COLO829 (cell line): ENCODE measurements around the gene SFSWAP.

Experiments used
- DNase-seq: peaks from one replicate; pipeline ENCODE4 v3.0.0; 2012; ENCODE audit warnings: low spot score

SFSWAP gene

DNA sequence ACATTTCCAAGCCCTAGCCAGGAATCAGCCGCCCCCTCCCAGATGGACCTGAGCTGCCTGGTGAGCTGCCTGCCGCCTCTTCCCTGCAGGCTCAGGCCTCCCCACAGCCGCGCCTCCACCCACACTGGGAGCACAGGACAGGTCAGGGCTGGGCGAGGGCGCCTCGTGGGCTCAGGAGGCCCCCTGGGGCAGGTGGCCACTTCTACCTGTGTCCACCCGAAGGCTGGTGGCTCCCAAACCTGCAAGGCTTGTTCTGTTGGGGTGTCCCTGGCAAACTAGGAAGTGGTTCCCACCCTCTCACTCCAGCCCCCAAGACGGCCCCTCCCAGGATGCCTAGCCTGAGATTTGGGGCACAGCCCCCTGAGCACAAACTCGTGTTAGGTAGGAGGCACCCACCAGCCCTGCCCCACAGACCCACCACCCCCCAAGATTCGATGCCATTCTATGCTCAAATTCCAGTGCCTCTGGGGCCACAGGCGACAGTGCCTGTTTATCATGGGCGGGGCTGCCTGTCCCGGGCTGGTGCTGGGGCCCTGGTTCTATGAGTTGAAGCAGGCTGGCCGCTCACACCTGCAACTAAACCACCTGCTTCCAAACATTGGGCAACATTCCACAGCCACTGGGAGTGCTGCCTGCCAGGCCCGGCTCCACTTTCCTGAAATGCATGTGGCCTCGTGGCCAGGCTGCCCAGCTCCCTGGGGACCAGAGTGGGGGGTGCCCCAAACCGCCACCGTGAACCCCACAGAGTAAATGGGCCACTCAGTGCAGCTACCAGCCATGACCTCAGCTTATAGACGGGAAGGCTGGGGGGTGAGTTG is 124.1 kb downstream of the SFSWAP start:
- no peak for DNase-seq

GRCh38 chr12:131835616-131836171 is 124.8 kb downstream of the SFSWAP start:
- DNase-seq: no peak

GRCh38 chr12:131836193-131836592 is 125.3 kb downstream of the SFSWAP start:
- no peak for DNase-seq

DNA sequence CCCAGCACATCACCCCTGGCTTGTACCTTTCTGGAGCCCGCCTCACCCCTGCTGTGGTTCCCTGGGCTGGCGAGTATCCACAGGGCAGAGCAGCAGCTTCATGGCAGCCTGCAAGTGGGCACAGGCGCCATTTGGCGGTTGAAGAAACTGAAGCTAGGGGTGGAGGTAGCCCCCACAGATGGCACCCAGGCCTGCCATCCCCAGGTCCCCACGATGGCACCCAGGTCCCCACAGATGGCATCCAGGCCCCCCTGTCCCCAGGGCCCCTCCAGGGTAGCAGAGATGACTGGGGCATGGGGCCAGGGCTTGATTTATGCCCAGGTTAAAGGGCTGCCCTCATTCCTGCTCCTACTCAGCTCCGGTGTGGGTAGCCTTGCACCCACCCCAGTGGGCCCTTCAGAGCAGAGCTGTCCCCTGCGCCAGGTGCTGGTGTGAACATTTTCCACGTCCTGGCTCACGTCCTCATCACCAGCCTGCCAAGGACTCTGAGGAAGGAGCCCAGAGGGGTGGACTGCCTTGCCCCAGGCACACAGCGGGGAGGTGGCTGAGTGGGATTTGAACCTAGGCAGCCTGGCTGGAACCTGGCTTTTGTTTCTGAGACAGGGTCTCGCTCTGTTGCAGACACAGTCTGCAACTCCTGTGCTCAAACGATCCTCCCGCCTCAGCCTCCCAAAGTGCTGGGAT is 126.0 kb downstream of the SFSWAP start:
- no peak for DNase-seq

GRCh38 chr12:131840643-131841416 is 129.9 kb downstream of the SFSWAP start:
- DNase-seq: no peak

DNA sequence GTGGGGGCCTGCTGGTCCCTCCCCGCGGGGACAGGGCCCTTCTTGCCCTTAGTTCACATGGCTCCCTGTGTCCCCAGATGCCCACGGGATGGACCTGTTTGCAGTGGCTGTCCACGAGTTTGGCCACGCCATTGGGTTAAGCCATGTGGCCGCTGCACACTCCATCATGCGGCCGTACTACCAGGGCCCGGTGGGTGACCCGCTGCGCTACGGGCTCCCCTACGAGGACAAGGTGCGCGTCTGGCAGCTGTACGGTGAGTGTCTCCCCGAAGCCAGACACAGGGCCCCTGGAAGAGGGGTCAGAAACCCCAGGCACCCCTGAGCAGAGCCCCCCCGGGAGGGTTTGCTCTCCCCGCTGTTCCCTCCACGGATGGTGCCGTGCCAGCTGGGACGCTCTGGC is 130.7 kb downstream of the SFSWAP start:
- no peak for DNase-seq

GRCh38 chr12:131842169-131842568 is 131.3 kb downstream of the SFSWAP start:
- no peak for DNase-seq

GRCh38 chr12:131843527-131843926 is 132.6 kb downstream of the SFSWAP start:
- no peak for DNase-seq

DNA sequence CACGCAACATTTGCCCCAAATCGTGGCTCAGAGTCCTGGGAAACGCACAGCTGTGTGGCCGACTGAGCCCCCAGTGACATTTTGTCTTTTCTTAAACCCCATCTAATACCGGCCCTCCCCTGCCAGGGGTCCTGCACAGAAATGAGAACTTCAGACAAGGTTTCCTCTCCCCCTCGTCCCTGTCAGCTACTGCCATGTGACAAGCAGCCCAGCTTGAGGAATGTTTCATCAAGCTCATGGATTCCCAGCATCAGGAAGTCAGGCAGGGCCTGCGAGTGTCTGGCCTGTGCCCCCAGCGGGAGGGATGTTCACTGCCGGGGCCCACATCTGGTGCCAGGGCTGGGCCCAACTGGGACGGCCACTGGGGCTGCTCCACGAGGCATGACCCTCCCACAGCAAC is 133.2 kb downstream of the SFSWAP start:
- no peak for DNase-seq

DNA sequence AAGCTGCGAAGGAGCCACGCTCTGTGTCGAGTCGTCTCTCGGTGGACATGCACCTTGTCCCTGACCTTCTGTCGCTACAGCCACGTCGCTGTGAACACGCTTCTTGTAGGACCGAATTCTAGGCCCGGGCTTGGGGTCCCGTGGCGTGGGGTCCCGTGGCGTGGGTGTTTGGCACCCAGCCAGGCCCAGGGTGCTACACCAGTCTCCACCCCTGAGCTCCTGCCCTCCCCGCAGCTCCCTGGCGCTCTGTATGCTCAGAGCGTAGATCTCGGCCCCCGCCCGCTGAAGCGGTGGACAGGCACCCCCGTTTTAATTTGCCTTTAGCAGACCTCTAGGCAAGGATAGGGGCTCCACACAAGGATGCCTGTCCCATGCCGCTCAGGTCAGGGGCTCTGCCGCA is 133.8 kb downstream of the SFSWAP start:
- DNase-seq: no peak

DNA sequence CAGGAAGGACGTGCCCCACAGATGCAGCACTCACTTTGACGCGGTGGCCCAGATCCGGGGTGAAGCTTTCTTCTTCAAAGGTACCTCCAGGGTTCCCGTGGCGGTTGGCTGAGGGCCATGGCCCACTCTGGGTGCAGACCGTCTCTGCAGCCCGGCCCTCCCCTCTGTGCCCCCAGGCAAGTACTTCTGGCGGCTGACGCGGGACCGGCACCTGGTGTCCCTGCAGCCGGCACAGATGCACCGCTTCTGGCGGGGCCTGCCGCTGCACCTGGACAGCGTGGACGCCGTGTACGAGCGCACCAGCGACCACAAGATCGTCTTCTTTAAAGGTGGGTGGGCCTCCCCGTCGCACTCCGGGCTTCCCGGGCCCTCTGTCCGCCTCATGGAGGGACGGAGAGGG is 134.2 kb downstream of the SFSWAP start:
- DNase-seq: no peak

DNA sequence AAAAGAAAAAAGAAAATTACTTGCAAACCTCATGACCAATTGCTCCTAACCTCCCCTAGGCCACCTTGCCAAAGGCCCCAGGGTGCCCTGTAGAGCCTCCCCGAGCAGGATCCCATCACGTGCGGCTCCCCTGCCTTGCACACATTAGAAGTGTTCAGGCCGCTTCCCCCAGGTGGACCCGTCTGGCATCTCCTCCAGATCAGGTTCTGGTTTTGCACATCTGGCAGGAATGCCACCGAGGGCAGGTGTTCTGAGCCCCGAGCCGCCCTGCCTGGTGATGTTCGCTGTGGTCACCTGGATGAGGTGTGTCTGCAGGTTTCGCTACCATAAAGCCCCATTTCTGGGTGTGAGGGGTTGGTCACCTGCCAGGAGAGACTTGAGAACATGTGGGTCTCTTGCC is 136.6 kb downstream of the SFSWAP start:
- no peak for DNase-seq

DNA sequence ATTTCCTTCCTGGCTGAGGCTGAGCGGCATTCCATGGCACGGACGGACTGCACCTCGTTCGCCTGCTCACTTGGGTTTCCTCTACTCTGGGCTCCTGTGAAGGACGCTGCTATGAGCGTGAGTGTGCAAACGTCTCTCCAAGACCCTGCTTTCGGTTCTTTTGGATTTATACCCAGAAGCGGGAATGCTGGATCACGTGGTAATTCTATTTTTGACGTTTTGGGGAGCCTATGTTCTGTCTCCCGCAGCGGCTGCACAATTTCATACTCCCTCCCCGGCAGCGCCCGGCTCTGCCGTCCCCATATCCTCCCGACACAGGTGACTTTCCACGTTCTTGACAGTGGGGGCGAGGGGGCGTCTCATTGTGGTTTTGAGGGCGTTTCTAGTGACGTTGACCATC is 137.9 kb downstream of the SFSWAP start:
- no peak for DNase-seq
